ENCODE data around the gene CACNA1B.

Gene CACNA1B

GRCh38 chr9:137837345-137838278 lies 40.0 kb upstream of the CACNA1B start:
- H3K27me3 Mint-ChIP-seq (ENCODE audit: low read depth): no peaks in the 10 kb centered on the region
- no peaks in the 10 kb centered on the region for H3K4me1 Mint-ChIP-seq
- peaks cover 12% of the 10 kb centered on the region for H3K9me3 Mint-ChIP-seq
- H3K4me3 Mint-ChIP-seq: no peak overlapping the region
- peaks cover 39% of the 10 kb centered on the region for H3K36me3 Mint-ChIP-seq (ENCODE audit: low read depth)
- no peak overlapping the region for H3K27ac Mint-ChIP-seq
- no peak for TF ChIP-seq CTCF (IDR thresholded peaks at IDR 0.05; ENCODE audit: unreplicated experiment in 3 of 3)

- peaks cover 37% of the 10 kb centered on the region for H3K36me3 Mint-ChIP-seq (ENCODE audit: low read depth)
- no peak overlapping the region for H3K4me3 Mint-ChIP-seq
- peaks cover 16% of the 10 kb centered on the region for H3K9me3 Mint-ChIP-seq
- H3K4me1 Mint-ChIP-seq: no peaks in the 10 kb centered on the region
- no peak overlapping the region for H3K27ac Mint-ChIP-seq
- no peak for TF ChIP-seq CTCF (IDR thresholded peaks at IDR 0.05; ENCODE audit: unreplicated experiment in 3 of 3)
- no peaks in the 10 kb centered on the region for H3K27me3 Mint-ChIP-seq (ENCODE audit: low read depth)
Measured at GRCh38 chr9:137838576-137838975, 39.0 kb upstream of the CACNA1B start.

GRCh38 chr9:137843355-137843754 lies 34.2 kb upstream of the CACNA1B start:
- peaks cover 20% of the 10 kb centered on the region for H3K9me3 Mint-ChIP-seq
- H3K27ac Mint-ChIP-seq: no peak overlapping the region
- no peaks in the 10 kb centered on the region for H3K27me3 Mint-ChIP-seq (ENCODE audit: low read depth)
- TF ChIP-seq CTCF (IDR thresholded peaks at IDR 0.05; ENCODE audit: unreplicated experiment in 3 of 3): no peak
- no peak overlapping the region for H3K4me3 Mint-ChIP-seq
- peaks cover 31% of the 10 kb centered on the region for H3K36me3 Mint-ChIP-seq (ENCODE audit: low read depth)
- no peaks in the 10 kb centered on the region for H3K4me1 Mint-ChIP-seq

GRCh38 chr9:137851516-137852267 lies 25.9 kb upstream of the CACNA1B start:
- Mint-ChIP-seq H3K4me3 (no peak overlapping the region), H3K9me3 (peaks cover 28% of the 10 kb centered on the region), H3K4me1 (no peaks in the 10 kb centered on the region), H3K27me3 (ENCODE audit: low read depth) (peaks cover 4% of the 10 kb centered on the region), H3K36me3 (ENCODE audit: low read depth) (peaks cover 6% of the 10 kb centered on the region), H3K27ac (no peak overlapping the region)
- no peak for TF ChIP-seq CTCF (IDR thresholded peaks at IDR 0.05; ENCODE audit: unreplicated experiment in 3 of 3)

GRCh38 chr9:137853392-137853995 lies 24.1 kb upstream of the CACNA1B start:
- TF ChIP-seq CTCF (IDR thresholded peaks at IDR 0.05; ENCODE audit: unreplicated experiment in 3 of 3): no peak
- Mint-ChIP-seq H3K36me3 (ENCODE audit: low read depth) (peaks cover 6% of the 10 kb centered on the region), H3K27me3 (ENCODE audit: low read depth) (peaks cover 4% of the 10 kb centered on the region)

More at GRCh38 chr9:137853392-137853995, 24.1 kb upstream of the CACNA1B start:
- peaks cover 28% of the 10 kb centered on the region for H3K9me3 Mint-ChIP-seq
- no peaks in the 10 kb centered on the region for H3K4me1 Mint-ChIP-seq
- H3K27ac Mint-ChIP-seq: no peak overlapping the region
- no peak overlapping the region for H3K4me3 Mint-ChIP-seq
